H9 (cell line): ENCODE data around the gene MAPT. TPM values are rescaled to one million over a fixed set of nuclear protein-coding genes. Genes with fewer than 3 reads are reported as not detected.

Experiments
- DNase-seq: peaks from one replicate; pipeline ENCODE4 v3.0.0-alpha.2; 2017
- H2AFZ ChIP-seq: one replicate; pipeline ENCODE4 v1.6.1; 2013; ENCODE audit warnings: mild to moderate bottlenecking, low read length, control low read depth, moderate library complexity
- H2AK5ac ChIP-seq: 2 replicates; pipeline ENCODE4 v1.6.1; 2013; ENCODE audit warnings: low read length, control low read depth, mixed read lengths; ENCODE audit not compliant: insufficient read length
- H2BK120ac ChIP-seq: one replicate; pipeline ENCODE4 v1.6.1; 2013; ENCODE audit warnings: low read depth, mild to moderate bottlenecking, low read length, control low read depth, inconsistent platforms; ENCODE audit not compliant: poor library complexity, severe bottlenecking
- H2BK12ac ChIP-seq: 2 replicates; pipeline ENCODE4 v1.6.1; 2013; ENCODE audit warnings: low read length, control low read depth, mixed read lengths, low read depth; ENCODE audit not compliant: insufficient read length
- H2BK15ac ChIP-seq: 2 replicates; pipeline ENCODE4 v1.6.1; 2013; ENCODE audit warnings: low read depth, low read length, control low read depth
- H2BK20ac ChIP-seq: one replicate; pipeline ENCODE4 v1.6.1; 2013; ENCODE audit warnings: low read depth, mild to moderate bottlenecking, low read length, control low read depth, inconsistent platforms; ENCODE audit not compliant: poor library complexity, severe bottlenecking
- H2BK5ac ChIP-seq: 2 replicates; pipeline ENCODE4 v1.6.1; 2013; ENCODE audit warnings: low read length, control low read depth, mixed read lengths; ENCODE audit not compliant: insufficient read length
- H3K14ac ChIP-seq: 2 replicates; pipeline ENCODE4 v1.6.1; 2013; ENCODE audit warnings: low read length, control low read depth; ENCODE audit not compliant: insufficient read depth
- H3K18ac ChIP-seq: 2 replicates; pipeline ENCODE4 v1.6.1; 2013; ENCODE audit warnings: low read depth, mild to moderate bottlenecking, mixed read lengths, low read length, control low read depth; ENCODE audit not compliant: insufficient read length
- H3K23ac ChIP-seq: 2 replicates; pipeline ENCODE4 v1.6.1; 2013; ENCODE audit warnings: low read length, control low read depth, mixed read lengths, low read depth; ENCODE audit not compliant: insufficient read length
- H3K23me2 ChIP-seq: 2 replicates; pipeline ENCODE4 v1.6.1; 2013; ENCODE audit warnings: low read depth, mild to moderate bottlenecking, mixed read lengths, low read length, control low read depth; ENCODE audit not compliant: insufficient read length, poor library complexity, severe bottlenecking
- H3K27ac ChIP-seq: 2 replicates; pipeline ENCODE4 v1.5.1; 2013; ENCODE audit warnings: low read length, control low read depth, mixed read lengths, low read depth; ENCODE audit not compliant: insufficient read length
- H3K27me3 ChIP-seq: 2 replicates; pipeline ENCODE4 v1.6.1; 2013; ENCODE audit warnings: low read length, control low read depth, inconsistent platforms; ENCODE audit not compliant: insufficient read depth
- H3K4ac ChIP-seq: 2 replicates; pipeline ENCODE4 v1.6.1; 2013; ENCODE audit warnings: low read depth, mild to moderate bottlenecking, control low read depth, inconsistent platforms, low read length, moderate library complexity
- H3K4me1 ChIP-seq: 2 replicates; pipeline ENCODE4 v1.6.1; 2013; ENCODE audit warnings: low read length, control low read depth, inconsistent platforms; ENCODE audit not compliant: insufficient read depth
- H3K4me2 ChIP-seq: 2 replicates; pipeline ENCODE4 v1.6.1; 2013; ENCODE audit warnings: low read length, control low read depth, mixed read lengths; ENCODE audit not compliant: insufficient read length, insufficient read depth
- H3K56ac ChIP-seq: 2 replicates; pipeline ENCODE4 v1.6.1; 2013; ENCODE audit warnings: low read depth, mild to moderate bottlenecking, mixed read lengths, low read length, control low read depth; ENCODE audit not compliant: insufficient read length
- H3K79me1 ChIP-seq: 2 replicates; pipeline ENCODE4 v1.6.1; 2013; ENCODE audit warnings: low read depth, mild to moderate bottlenecking, moderate library complexity, low read length, control low read depth, inconsistent platforms; ENCODE audit not compliant: insufficient read depth, poor library complexity, severe bottlenecking
- H3K79me2 ChIP-seq: 2 replicates; pipeline ENCODE4 v1.6.1; 2013; ENCODE audit warnings: low read length, control low read depth, inconsistent platforms; ENCODE audit not compliant: insufficient read depth
- H3K9ac ChIP-seq: 2 replicates; pipeline ENCODE4 v1.6.1; 2013; ENCODE audit warnings: low read length, control low read depth, mixed read lengths; ENCODE audit not compliant: insufficient read length; ENCODE audit errors: extremely low read depth
- H3K9me3 ChIP-seq: one replicate; pipeline ENCODE4 v1.6.1; 2013; ENCODE audit warnings: low read depth, low read length, inconsistent platforms; ENCODE audit not compliant: control insufficient read depth
- H3T11ph ChIP-seq: one replicate; pipeline ENCODE4 v1.6.1; 2013; ENCODE audit warnings: mild to moderate bottlenecking, low read length, control low read depth, inconsistent platforms
- H4K20me1 ChIP-seq: one replicate; pipeline ENCODE4 v1.6.1; 2013; ENCODE audit not compliant: control insufficient read depth, insufficient read length, insufficient read depth
- H4K5ac ChIP-seq: 2 replicates; pipeline ENCODE4 v1.6.1; 2013; ENCODE audit warnings: low read depth, mild to moderate bottlenecking, mixed read lengths, low read length, control low read depth; ENCODE audit not compliant: insufficient read length
- H4K8ac ChIP-seq: replicated peaks from 2 replicates; pipeline ENCODE4 v1.6.1; 2013; ENCODE audit warnings: low read length, control low read depth, mixed read lengths, low read depth; ENCODE audit not compliant: insufficient read length
- H4K91ac ChIP-seq: 2 replicates; pipeline ENCODE4 v1.6.1; 2013; ENCODE audit warnings: low read depth, mild to moderate bottlenecking, moderate library complexity, mixed read lengths, low read length, control low read depth; ENCODE audit not compliant: insufficient read length
- H3K27ac Mint-ChIP-seq, 3 experiments: 2 replicates in 2 of 3; 3 replicates in 1 of 3; pipeline ENCODE4 v1.8.0; 2020 to 2021; ENCODE audit warnings: mixed read lengths in 3 of 3, mild to moderate bottlenecking in 1 of 3, moderate library complexity in 1 of 3
- H3K27me3 Mint-ChIP-seq: 2 replicates; pipeline ENCODE4 v1.8.0; 2021; ENCODE audit warnings: low read depth, mild to moderate bottlenecking, moderate library complexity, mixed read lengths
- H3K36me3 Mint-ChIP-seq, 3 experiments: 2 replicates in 2 of 3; 3 replicates in 1 of 3; pipeline ENCODE4 v1.8.0; 2020 to 2021; ENCODE audit warnings: low read depth in 3 of 3, mixed read lengths in 3 of 3; ENCODE audit not compliant: insufficient read depth in 1 of 3
- H3K4me1 Mint-ChIP-seq, 2 experiments: 2 replicates each; pipeline ENCODE4 v1.8.0; 2020; ENCODE audit warnings: mixed read lengths in 2 of 2
- H3K4me3 Mint-ChIP-seq, 2 experiments: 2 replicates in 1 of 2; 3 replicates in 1 of 2; pipeline ENCODE4 v1.8.0; 2020 to 2021; ENCODE audit warnings: mild to moderate bottlenecking in 2 of 2, mixed read lengths in 2 of 2, moderate library complexity in 1 of 2
- H3K9me3 Mint-ChIP-seq, 2 experiments: 2 replicates in 1 of 2; 3 replicates in 1 of 2; pipeline ENCODE4 v1.8.0; 2020; ENCODE audit warnings: mild to moderate bottlenecking in 2 of 2, mixed read lengths in 2 of 2, moderate library complexity in 1 of 2
- WGBS: extraction: QIAGEN DNeasy Blood & Tissue Kit; methylation state at CpG from one replicate; pipeline ENCODE4 v1.1.7; 2013; ENCODE audit warnings: missing lambda C conversion rate, low lambda C conversion rate, mixed read lengths; ENCODE audit not compliant: insufficient read length; ENCODE audit errors: extremely low coverage; 5-methylcytosine and 5-hydroxymethylcytosine counted together
- total RNA-seq: library from RNA; stranded (reverse); gene quantifications from 2 replicates; pipeline ENCODE4 v1.2.1, GENCODE V29; 2021
- TF ChIP-seq, protein P1 (sequence below): fragments of 200-600 bp; sonication (generic); conservative IDR thresholded peaks from 3 replicates; pipeline ENCODE4 v1.8.0; 2021; ENCODE audit warnings: antibody characterized with exemption, mild to moderate bottlenecking

The MAPT gene
- total RNA-seq, 1 experiment from 2014 or later, result 1.6 TPM

DNA sequence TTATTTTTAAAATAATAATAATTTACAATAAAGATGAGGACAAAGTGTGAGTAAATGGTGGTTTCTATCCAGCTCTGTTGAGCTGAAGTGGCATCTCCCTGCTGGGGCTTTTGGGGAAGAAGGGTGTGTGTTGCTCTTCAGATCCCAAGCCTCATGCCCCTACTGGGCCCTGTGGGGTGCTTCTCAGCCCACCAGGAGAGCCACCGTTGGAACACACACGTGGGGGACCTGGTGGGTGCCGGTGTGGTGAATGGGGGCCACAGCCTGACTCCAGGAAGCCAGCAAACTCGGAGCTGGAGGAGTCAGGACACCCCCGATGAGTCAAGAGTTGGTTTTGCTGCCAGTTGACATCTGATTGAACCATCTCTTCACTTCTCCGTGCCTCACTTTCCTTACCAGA lies 66.9 kb downstream of the MAPT start:
- Histone ChIP-seq H2AK5ac (no peak overlapping the region), H2BK15ac (no peak overlapping the region), H2BK20ac (no peak overlapping the region), H3K23me2 (no peaks in the 10 kb centered on the region), H4K5ac (no peak overlapping the region), H3K27me3 (no peaks in the 10 kb centered on the region), H3K79me2 (no peaks in the 10 kb centered on the region), H3K79me1 (no peaks in the 10 kb centered on the region), H3K27ac (no peak overlapping the region), H3K4ac (no peak overlapping the region), H3K9ac (no peak overlapping the region), H3K56ac (no peak overlapping the region), H2BK12ac (no peak overlapping the region), H4K91ac (no peak overlapping the region), H3K4me1 (no peaks in the 10 kb centered on the region), H2BK120ac (no peak overlapping the region), H2AFZ (no peak overlapping the region), H3T11ph (no peak overlapping the region), H4K8ac (no peak overlapping the region), H4K20me1 (no peaks in the 10 kb centered on the region), H3K18ac (no peak overlapping the region), H2BK5ac (no peak overlapping the region), H3K4me2 (no peak overlapping the region), H3K9me3 (no peaks in the 10 kb centered on the region), H3K14ac (no peak overlapping the region; the same call in 1 of the 2 replicates), H3K23ac (no peak overlapping the region)
- Mint-ChIP-seq H3K4me3 (no peak overlapping the region), H3K36me3 (no peaks in the 10 kb centered on the region), H3K4me1 (peaks cover 0 to 4% of the 10 kb centered on the region in 2 experiments; a peak in 1 of 4 replicates), H3K27ac (no peak overlapping the region), H3K9me3 (no peaks in the 10 kb centered on the region), H3K27me3 (peaks cover 9% of the 10 kb centered on the region)
- TF ChIP-seq, protein P1, sequence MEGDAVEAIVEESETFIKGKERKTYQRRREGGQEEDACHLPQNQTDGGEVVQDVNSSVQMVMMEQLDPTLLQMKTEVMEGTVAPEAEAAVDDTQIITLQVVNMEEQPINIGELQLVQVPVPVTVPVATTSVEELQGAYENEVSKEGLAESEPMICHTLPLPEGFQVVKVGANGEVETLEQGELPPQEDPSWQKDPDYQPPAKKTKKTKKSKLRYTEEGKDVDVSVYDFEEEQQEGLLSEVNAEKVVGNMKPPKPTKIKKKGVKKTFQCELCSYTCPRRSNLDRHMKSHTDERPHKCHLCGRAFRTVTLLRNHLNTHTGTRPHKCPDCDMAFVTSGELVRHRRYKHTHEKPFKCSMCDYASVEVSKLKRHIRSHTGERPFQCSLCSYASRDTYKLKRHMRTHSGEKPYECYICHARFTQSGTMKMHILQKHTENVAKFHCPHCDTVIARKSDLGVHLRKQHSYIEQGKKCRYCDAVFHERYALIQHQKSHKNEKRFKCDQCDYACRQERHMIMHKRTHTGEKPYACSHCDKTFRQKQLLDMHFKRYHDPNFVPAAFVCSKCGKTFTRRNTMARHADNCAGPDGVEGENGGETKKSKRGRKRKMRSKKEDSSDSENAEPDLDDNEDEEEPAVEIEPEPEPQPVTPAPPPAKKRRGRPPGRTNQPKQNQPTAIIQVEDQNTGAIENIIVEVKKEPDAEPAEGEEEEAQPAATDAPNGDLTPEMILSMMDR, result no peak
- no peak for DNase-seq
- no CpG with 5 or more reads among the region's 6 CpGs for WGBS
